GM12878 (cell line): ENCODE measurements around the gene CREG1.
A peak's percentile ranks its signal among the peaks of the same experiment; 100 is the strongest.

Experiments used
- CHD2 ChIP-seq: IDR thresholded peaks from 2 replicates; pipeline ENCODE4 v1.6.1; 2011; ENCODE audit warnings: low read depth, low read length, improper control_type of control experiment, borderline replicate concordance
- IKZF2 ChIP-seq, 2 experiments: fragments of 450-650 bp; IDR thresholded peaks; 2 replicates each; pipeline ENCODE4 v1.6.1; 2017; ENCODE audit warnings: mild to moderate bottlenecking in 2 of 2, moderate library complexity in 2 of 2
- KDM1A ChIP-seq: fragments of 200-600 bp; sonication (generic); IDR thresholded peaks from 2 replicates; pipeline ENCODE4 v1.6.1; 2016; ENCODE audit warnings: borderline replicate concordance
- STAT1 ChIP-seq: fragments of 450-650 bp; conservative IDR thresholded peaks from 2 replicates; pipeline ENCODE4 v1.6.1; 2014; ENCODE audit warnings: antibody characterized with exemption, mild to moderate bottlenecking
- STAT3 ChIP-seq: IDR thresholded peaks from 2 replicates; pipeline ENCODE4 v1.6.1; 2011; ENCODE audit warnings: low read depth, low read length, improper control_type of control experiment
- TF ChIP-seq, protein P1 (sequence below), 3 experiments: IDR thresholded peaks in 2 of 3; conservative IDR thresholded peaks in 1 of 3; 2 replicates each; pipeline ENCODE4 v1.5.1; 2011; ENCODE audit warnings: low read depth in 3 of 3, low read length in 3 of 3, mild to moderate bottlenecking in 3 of 3, control low read depth in 2 of 3, moderate library complexity in 2 of 3, inconsistent platforms in 1 of 3, mixed read lengths in 1 of 3; ENCODE audit not compliant: control insufficient read depth in 2 of 3, insufficient read depth in 1 of 3; ENCODE audit errors: extremely low read depth in 1 of 3

DNA sequence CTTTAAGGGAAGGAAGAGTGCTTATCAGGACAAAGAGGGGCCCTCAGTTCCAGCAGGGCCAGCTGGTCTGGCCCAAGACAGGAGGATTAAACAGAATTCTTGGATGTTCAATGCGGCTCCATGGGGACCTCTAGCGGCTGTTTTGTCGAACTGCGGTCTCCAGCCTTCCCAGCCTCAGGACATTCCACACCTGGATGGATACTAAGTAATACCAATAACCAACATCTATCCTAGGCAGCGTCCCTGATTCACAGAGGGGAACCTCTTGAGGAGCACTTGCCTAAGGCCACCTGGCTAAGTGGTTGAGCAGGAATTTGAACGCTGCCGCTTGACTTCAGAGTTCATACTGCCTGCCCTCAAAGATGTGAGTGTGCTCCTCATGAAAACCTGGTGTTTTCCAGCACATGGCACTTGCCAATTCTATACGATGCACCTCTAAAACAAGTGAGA lies 19.7 kb downstream of the CREG1 start:
- TF ChIP-seq, protein P1, sequence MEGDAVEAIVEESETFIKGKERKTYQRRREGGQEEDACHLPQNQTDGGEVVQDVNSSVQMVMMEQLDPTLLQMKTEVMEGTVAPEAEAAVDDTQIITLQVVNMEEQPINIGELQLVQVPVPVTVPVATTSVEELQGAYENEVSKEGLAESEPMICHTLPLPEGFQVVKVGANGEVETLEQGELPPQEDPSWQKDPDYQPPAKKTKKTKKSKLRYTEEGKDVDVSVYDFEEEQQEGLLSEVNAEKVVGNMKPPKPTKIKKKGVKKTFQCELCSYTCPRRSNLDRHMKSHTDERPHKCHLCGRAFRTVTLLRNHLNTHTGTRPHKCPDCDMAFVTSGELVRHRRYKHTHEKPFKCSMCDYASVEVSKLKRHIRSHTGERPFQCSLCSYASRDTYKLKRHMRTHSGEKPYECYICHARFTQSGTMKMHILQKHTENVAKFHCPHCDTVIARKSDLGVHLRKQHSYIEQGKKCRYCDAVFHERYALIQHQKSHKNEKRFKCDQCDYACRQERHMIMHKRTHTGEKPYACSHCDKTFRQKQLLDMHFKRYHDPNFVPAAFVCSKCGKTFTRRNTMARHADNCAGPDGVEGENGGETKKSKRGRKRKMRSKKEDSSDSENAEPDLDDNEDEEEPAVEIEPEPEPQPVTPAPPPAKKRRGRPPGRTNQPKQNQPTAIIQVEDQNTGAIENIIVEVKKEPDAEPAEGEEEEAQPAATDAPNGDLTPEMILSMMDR (IDR thresholded peaks at IDR 0.05 in 2 of 3, conservative IDR thresholded peaks at IDR 0.05 in 1 of 3; ENCODE audit: control insufficient read depth in 2 of 3, extremely low read depth in 1 of 3, insufficient read depth in 1 of 3, low read depth in 3 of 3, low read length in 3 of 3), result peak; percentile 82 to 87 (median 85)
- TF ChIP-seq IKZF2 (IDR thresholded peaks at IDR 0.05) (no peak), KDM1A (no peak), STAT1 (no peak), CHD2 (no peak), STAT3 (no peak)
